Activated naive CD8-positive, alpha-beta T cell treated with anti-CD3 and anti-CD28 coated beads for 36 hours (primary cell): Measurements from ENCODE around the gene AARS2. TPM values are rescaled to one million over a fixed set of nuclear protein-coding genes. Genes with fewer than 3 reads are reported as not detected.

Experiments used
- DNase-seq: peaks from one replicate; pipeline ENCODE4 v3.0.0; 2021
- H3K27ac Mint-ChIP-seq: one replicate; pipeline ENCODE4 v1.8.0; 2022; ENCODE audit warnings: mild to moderate bottlenecking, moderate library complexity, mixed read lengths
- H3K27me3 Mint-ChIP-seq: one replicate; pipeline ENCODE4 v1.8.0; 2022; ENCODE audit warnings: mild to moderate bottlenecking, mixed read lengths
- H3K36me3 Mint-ChIP-seq: one replicate; pipeline ENCODE4 v1.8.0; 2021; ENCODE audit warnings: mild to moderate bottlenecking, mixed read lengths
- H3K4me1 Mint-ChIP-seq: one replicate; pipeline ENCODE4 v1.8.0; 2021; ENCODE audit warnings: mixed read lengths
- H3K4me3 Mint-ChIP-seq: one replicate; pipeline ENCODE4 v1.8.0; 2022; ENCODE audit warnings: mild to moderate bottlenecking, moderate library complexity, mixed read lengths
- H3K9me3 Mint-ChIP-seq: one replicate; pipeline ENCODE4 v1.8.0; 2022; ENCODE audit warnings: mixed read lengths
- total RNA-seq, 2 experiments: library from RNA; stranded (reverse); gene quantifications; one replicate each; pipeline ENCODE4 v1.2.3, GENCODE V29; 2021

AARS2 gene
- total RNA-seq, 2 experiments from 2014 or later, result 20.5 to 22.0 TPM

- peaks cover 38% of the 10 kb centered on the region for H3K27me3 Mint-ChIP-seq
- no peak overlapping the region for H3K4me3 Mint-ChIP-seq
- no peak for DNase-seq
- H3K9me3 Mint-ChIP-seq, result no peaks in the 10 kb centered on the region
- peak overlapping the region; percentile 3 for H3K27ac Mint-ChIP-seq
- peaks cover 18% of the 10 kb centered on the region for H3K36me3 Mint-ChIP-seq
- H3K4me1 Mint-ChIP-seq, result peaks cover 6% of the 10 kb centered on the region
Measured at GRCh38 chr6:44298864-44299263, 14.3 kb downstream of the AARS2 start.

GRCh38 chr6:44298055-44298803 is 14.9 kb downstream of the AARS2 start:
- Mint-ChIP-seq H3K27ac (no peak overlapping the region), H3K9me3 (no peaks in the 10 kb centered on the region), H3K4me1 (peaks cover 6% of the 10 kb centered on the region), H3K27me3 (peaks cover 44% of the 10 kb centered on the region), H3K36me3 (peaks cover 16% of the 10 kb centered on the region), H3K4me3 (peak overlapping the region; percentile 58)
- no peak for DNase-seq

- Mint-ChIP-seq H3K9me3 (no peaks in the 10 kb centered on the region), H3K27ac (no peak overlapping the region), H3K4me3 (peak overlapping the region; percentile 58), H3K4me1 (peaks cover 6% of the 10 kb centered on the region), H3K27me3 (peaks cover 53% of the 10 kb centered on the region), H3K36me3 (peaks cover 16% of the 10 kb centered on the region)
- peak; percentile 63 for DNase-seq
Measured at GRCh38 chr6:44297063-44298038, 15.8 kb downstream of the AARS2 start.

GRCh38 chr6:44294832-44295791 is 18.0 kb downstream of the AARS2 start:
- H3K27me3 Mint-ChIP-seq, result peaks cover 72% of the 10 kb centered on the region
- H3K27ac Mint-ChIP-seq, result no peak overlapping the region
- peaks cover 5% of the 10 kb centered on the region for H3K36me3 Mint-ChIP-seq
- H3K4me3 Mint-ChIP-seq, result no peak overlapping the region
- no peak for DNase-seq
- no peaks in the 10 kb centered on the region for H3K9me3 Mint-ChIP-seq
- H3K4me1 Mint-ChIP-seq, result peaks cover 6% of the 10 kb centered on the region

- H3K27me3 Mint-ChIP-seq, result peaks cover 77% of the 10 kb centered on the region
- H3K4me1 Mint-ChIP-seq, result peaks cover 1% of the 10 kb centered on the region
- no peak overlapping the region for H3K27ac Mint-ChIP-seq
- no peak for DNase-seq
- no peaks in the 10 kb centered on the region for H3K36me3 Mint-ChIP-seq
- H3K4me3 Mint-ChIP-seq, result no peak overlapping the region
- no peaks in the 10 kb centered on the region for H3K9me3 Mint-ChIP-seq
Measured at GRCh38 chr6:44292661-44293365, 20.3 kb downstream of the AARS2 start.

GRCh38 chr6:44291841-44292240 is 21.3 kb downstream of the AARS2 start:
- H3K4me1 Mint-ChIP-seq, result no peaks in the 10 kb centered on the region
- H3K9me3 Mint-ChIP-seq, result no peaks in the 10 kb centered on the region
- DNase-seq, result no peak
- H3K4me3 Mint-ChIP-seq, result no peak overlapping the region
- H3K27me3 Mint-ChIP-seq, result peaks cover 80% of the 10 kb centered on the region
- no peaks in the 10 kb centered on the region for H3K36me3 Mint-ChIP-seq
- no peak overlapping the region for H3K27ac Mint-ChIP-seq

- H3K9me3 Mint-ChIP-seq, result no peaks in the 10 kb centered on the region
- no peak overlapping the region for H3K4me3 Mint-ChIP-seq
- H3K4me1 Mint-ChIP-seq, result no peaks in the 10 kb centered on the region
- H3K27me3 Mint-ChIP-seq, result peaks cover 73% of the 10 kb centered on the region
- H3K27ac Mint-ChIP-seq, result no peak overlapping the region
- no peaks in the 10 kb centered on the region for H3K36me3 Mint-ChIP-seq
- no peak for DNase-seq
Measured at GRCh38 chr6:44289726-44290260, 23.4 kb downstream of the AARS2 start.

- no peak overlapping the region for H3K4me3 Mint-ChIP-seq
Measured at GRCh38 chr6:44286747-44287146, 26.4 kb downstream of the AARS2 start.

GRCh38 chr6:44286285-44286565 is 26.9 kb downstream of the AARS2 start:
- Mint-ChIP-seq H3K9me3 (no peaks in the 10 kb centered on the region), H3K27ac (no peak overlapping the region), H3K36me3 (no peaks in the 10 kb centered on the region), H3K27me3 (peaks cover 44% of the 10 kb centered on the region), H3K4me1 (no peaks in the 10 kb centered on the region), H3K4me3 (no peak overlapping the region)
- no peak for DNase-seq

More at GRCh38 chr6:44286747-44287146, 26.4 kb downstream of the AARS2 start:
- H3K27ac Mint-ChIP-seq, result no peak overlapping the region
- no peak for DNase-seq
- H3K9me3 Mint-ChIP-seq, result no peaks in the 10 kb centered on the region
- peaks cover 49% of the 10 kb centered on the region for H3K27me3 Mint-ChIP-seq
- H3K4me1 Mint-ChIP-seq, result no peaks in the 10 kb centered on the region
- H3K36me3 Mint-ChIP-seq, result no peaks in the 10 kb centered on the region

GRCh38 chr6:44285552-44286284 is 27.4 kb downstream of the AARS2 start:
- Mint-ChIP-seq H3K4me3 (no peak overlapping the region), H3K27ac (no peak overlapping the region), H3K27me3 (peaks cover 42% of the 10 kb centered on the region), H3K4me1 (no peaks in the 10 kb centered on the region), H3K36me3 (no peaks in the 10 kb centered on the region), H3K9me3 (no peaks in the 10 kb centered on the region)
- DNase-seq, result no peak

- Mint-ChIP-seq H3K27ac (no peak overlapping the region), H3K27me3 (peaks cover 33% of the 10 kb centered on the region), H3K9me3 (no peaks in the 10 kb centered on the region), H3K4me3 (no peak overlapping the region), H3K4me1 (no peaks in the 10 kb centered on the region), H3K36me3 (no peaks in the 10 kb centered on the region)
- no peak for DNase-seq
Measured at GRCh38 chr6:44284867-44285266, 28.3 kb downstream of the AARS2 start.

- Mint-ChIP-seq H3K9me3 (no peaks in the 10 kb centered on the region), H3K36me3 (no peaks in the 10 kb centered on the region), H3K27me3 (peaks cover 33% of the 10 kb centered on the region), H3K27ac (no peak overlapping the region), H3K4me3 (no peak overlapping the region), H3K4me1 (no peaks in the 10 kb centered on the region)
- no peak for DNase-seq
Measured at GRCh38 chr6:44284121-44284520, 29.0 kb downstream of the AARS2 start.

- Mint-ChIP-seq H3K4me3 (no peak overlapping the region), H3K36me3 (no peaks in the 10 kb centered on the region), H3K4me1 (no peaks in the 10 kb centered on the region), H3K27ac (no peak overlapping the region), H3K9me3 (no peaks in the 10 kb centered on the region), H3K27me3 (peaks cover 38% of the 10 kb centered on the region)
- no peak for DNase-seq
Measured at GRCh38 chr6:44278774-44279697, 34.1 kb downstream of the AARS2 start.
